ENCODE measurements around the gene TBPL1.
A peak's percentile ranks its signal among the peaks of the same experiment; 100 is the strongest.
"Not testable (repeated sequence)": the region's sequence is repeated elsewhere in the genome, so short reads cannot be mapped to it uniquely, and the experiment has no call there.

TBPL1 gene

DNA sequence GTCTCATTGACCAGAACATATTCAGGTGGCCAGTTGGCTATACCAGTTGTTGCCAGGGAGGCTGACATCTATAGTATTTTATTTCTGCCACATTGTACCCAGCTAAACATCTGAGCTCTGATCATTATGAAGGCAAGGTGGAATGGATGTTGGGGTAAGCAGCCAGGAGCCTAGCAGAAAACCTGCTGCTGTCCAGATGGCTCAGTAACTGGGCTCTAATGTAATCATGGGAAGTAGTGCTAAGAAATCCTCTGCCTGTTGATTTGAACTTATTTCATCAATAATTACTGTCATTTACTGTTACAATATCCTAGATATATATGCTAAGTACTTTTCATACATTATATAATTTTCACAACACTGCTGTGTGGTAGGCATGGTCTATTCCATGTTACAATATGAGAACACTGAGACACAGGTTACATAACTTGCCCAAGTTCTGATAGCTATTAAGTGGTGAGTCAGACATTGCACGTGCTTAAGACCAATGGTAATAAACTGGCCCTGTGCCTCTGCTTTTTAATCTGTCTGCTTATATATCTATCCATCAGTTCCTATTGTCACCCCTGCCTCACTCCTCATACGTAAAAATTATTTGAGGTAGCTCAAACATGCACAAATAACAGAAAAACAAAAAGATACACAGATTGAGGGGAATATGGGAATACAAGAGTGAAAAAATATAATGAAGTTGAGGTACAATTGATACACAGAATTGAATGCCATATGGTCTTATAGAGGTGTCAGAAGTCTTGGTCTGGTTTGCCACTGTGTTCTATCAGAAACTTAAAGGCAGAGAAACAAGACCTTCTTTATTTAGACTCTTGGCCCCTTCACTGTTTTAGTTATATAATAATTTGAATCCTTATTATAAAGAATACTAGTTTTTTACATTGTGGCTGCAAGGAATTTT lies 25.2 kb downstream of the TBPL1 start:
- no peak for DNase-seq

DNA sequence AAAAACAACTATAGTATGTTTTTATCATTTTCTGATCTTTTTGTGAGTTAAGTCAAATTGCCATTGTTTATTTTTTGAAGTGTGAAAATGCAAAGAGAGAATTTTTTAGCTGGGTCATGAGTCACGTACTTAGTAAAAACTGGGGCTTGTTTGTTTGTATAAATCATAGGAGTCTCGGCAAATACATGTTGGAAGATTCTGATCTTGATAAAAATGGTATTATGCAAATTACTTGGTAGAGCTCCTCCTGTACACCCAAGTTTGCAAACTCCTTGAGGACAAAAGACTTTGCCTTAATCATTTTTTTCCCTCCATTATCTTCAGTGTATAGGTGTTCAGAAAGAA lies 25.8 kb downstream of the TBPL1 start:
- DNase-seq: no peak

DNA sequence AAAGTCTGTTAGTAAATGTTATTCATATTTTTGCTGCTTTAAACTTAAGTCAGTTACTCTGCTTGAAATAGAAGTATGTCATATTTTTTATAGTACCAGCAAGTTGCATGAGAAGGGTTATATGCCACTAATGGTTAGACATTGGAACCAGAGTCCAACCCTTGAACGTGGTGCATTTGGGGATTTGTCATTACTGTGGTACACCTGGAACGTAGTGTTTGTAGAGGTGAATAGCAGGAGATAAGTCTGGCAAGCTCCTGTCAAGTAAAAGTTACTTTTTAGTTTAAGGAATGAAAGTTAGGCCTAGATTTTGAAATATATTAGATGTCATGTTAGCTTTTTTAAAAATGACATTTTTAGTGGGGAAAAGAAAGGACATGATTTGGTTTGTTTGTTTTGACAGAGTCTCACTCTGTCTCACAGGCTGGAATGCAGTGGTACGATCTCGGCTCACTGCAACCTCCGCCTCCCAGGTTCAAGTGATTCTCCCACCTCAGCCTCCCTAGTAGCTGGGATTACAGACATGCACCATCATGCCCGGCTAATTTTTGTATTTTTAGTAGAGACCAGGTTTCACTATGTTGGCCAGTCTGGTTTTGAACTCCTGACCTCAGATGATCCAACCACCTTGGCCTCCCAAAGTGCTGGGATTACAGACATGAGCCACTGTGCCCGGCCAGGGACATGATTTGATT lies 26.4 kb downstream of the TBPL1 start:
- DNase-seq: not testable (repeated sequence)

DNA sequence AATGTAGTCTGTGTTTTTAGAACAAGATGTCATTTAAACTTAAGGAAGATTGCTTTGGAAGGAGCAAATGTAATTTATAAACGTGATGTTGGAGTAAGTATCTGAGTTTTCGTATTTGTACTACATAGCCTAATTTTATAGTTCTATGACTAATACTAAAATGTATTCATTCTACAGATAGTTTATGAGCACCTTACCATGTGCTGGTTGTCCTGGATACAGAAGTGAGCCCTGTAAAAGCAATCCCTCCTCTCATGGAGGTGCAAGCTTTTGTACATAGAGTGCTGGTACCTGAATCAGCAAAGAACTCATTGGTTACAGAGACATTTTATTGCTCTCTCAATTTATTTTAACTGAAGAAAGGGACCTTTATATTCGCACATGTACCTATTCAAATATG lies 27.1 kb downstream of the TBPL1 start:
- DNase-seq: no peak

DNA sequence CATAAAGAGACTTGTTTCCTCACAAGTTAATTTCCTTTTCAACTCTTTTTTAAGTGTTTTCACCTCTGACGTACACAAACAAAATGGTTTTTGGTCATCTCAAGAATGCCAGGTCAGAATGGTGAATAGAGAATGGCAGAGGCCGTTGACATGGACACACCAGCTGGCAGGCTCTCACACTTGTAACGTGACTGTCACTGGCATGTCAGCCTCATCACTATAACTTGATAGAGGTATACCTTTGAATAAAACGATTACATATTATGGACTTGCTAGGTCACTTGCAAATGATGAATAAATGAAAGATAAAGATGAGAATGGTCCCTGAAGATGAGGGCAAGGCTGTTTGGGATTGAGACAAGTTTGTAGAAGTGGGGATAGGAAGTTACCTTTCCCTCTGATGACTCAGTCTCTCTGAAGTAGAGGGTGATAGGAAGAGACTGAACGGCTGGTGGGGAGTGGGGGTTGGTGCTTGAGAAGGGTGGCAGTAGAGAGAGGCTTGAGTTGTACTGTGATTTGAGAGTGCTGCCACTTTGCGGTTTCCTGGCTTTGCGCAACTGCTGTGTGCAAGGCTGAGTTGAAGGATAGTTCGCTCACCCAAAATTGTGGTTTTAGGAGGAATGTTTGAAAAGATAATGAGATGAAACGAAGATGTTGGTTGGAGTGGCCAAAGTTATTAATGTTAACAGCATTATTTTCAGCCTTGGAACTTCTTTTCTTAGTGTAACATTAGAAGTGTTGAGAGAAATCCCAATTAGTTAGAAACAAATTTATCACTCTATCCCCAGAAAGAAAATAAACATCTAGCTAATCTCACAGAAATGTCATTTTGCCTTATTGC lies 30.3 kb downstream of the TBPL1 start:
- peak; percentile 34 to 58 for DNase-seq

DNA sequence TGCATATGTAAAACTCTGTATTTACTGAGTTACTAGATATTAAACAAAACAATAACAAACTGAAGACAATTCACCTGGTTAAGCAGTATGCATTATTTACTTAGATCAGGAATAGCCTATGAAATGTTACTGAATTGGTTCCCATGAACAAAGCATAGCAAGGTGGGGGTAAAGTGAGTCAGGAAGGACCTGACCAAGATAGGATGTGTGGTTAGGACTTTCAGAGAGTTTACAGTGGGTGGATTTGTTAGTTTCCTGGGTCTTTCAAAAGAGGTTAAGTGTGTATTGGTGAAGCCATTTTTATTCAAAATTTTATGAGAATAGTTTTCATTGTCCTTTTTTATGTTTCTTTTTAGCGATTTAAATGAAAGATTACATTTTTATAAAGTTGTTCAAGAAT lies 32.9 kb downstream of the TBPL1 start:
- no peak for DNase-seq

DNA sequence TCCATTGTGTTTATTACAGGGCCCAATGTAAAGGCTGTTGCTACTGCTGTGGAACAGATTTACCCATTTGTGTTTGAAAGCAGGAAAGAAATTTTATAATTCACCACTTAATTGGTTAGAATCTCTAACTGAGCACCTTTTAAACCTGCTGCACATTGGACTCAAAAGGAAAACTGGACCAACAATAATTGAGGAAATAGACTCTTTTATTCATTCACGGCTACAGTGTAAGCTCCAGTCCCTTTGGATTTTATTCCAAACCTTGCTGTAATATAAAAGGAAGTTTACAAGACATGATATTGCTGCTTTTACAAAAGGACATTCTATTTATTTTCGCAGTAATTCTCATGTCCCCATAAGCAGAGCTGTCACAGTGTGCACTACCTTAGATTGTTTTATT lies 33.9 kb downstream of the TBPL1 start:
- DNase-seq: no peak

DNA sequence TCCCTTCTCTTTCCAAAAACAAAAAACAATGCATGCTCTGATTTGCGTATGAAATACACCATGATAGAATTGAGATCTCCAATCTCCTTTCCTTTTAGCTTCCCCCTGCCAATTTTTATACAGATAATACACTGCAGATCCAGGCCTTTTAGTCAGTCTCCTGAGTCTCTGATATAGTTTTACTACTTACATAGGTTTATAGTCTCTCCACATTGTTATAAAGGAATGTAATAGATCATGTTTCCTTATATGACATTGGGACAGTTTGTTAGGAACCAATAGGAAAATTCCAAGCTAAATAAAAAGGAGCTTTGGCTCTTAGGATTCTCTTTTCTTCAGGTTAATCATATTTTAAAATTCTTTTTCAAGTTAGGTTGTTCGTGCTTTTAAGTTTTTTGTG lies 36.5 kb downstream of the TBPL1 start:
- no peak for DNase-seq

DNA sequence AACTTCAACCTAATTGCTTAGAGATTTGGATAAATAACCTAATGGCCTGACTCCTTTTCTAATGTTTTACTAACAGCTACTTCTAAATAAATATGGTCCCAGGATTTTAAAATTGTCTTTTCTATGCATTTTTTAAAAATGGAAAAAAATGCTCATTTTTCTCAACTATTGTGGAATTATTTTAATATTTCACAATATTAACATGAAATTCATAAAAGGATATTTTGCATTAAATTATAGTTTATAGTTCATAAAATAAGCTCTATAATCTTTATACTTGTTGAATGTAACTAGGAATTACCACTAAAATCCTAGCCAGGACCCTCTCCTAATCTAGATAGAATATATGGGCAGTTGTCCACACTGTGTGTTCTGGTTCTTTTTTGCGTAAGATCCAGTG lies 37.3 kb downstream of the TBPL1 start:
- DNase-seq: no peak

DNA sequence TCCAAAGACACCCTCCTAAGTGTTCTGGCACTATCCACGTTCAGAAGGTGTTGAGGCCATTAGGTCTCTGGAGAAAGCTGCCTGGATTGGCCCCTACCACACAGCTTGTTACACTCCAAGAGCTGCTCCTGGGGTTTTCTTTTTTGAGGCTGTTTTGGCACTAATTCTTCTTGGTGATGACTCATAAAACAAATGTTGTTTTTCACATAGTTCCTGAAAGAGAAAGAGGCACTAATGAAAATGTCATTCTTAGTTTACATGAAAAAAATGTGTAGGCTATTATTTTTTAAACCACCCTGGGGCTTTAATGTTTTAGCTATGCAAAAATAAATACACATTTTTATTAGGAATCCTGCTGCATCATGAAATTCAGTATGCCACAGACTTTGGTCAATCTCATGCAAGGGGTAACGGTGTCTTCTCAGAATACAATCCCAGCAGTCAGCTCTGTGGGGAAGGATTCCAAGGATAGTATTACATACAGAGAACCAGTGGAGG lies 38.1 kb downstream of the TBPL1 start:
- DNase-seq: no peak

DNA sequence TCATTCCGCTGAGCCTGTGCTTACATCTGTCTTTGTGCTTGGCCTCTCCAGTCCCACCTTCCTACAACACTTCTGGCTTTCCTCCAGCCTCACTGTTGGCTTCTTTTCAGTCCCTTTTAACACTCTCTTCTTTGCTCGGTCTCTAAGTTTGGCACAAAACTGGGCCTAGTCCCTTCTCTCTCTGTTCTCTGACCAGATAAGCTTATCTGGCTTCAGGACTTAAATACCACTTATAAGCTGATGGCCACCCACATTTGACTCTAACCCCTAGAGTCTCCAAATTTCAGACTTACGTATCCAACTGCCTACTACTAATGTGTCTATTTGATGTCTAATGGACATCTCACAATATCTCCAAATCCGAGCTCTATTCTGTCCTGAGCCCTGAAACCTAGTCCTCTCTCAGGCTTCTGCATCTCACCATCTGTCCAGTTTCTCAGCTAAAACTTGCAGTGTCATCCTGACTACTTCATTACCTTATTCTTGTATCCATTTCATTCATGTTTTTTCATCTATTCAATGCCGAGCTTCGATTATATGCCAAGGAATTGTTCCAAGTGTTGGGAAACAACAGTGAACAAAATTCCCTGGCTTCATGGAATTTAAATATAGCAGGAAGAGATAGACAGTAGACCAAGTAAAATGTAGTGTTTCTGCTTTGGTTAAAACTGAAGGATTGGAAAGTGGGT lies 40.1 kb downstream of the TBPL1 start:
- DNase-seq: no peak

DNA sequence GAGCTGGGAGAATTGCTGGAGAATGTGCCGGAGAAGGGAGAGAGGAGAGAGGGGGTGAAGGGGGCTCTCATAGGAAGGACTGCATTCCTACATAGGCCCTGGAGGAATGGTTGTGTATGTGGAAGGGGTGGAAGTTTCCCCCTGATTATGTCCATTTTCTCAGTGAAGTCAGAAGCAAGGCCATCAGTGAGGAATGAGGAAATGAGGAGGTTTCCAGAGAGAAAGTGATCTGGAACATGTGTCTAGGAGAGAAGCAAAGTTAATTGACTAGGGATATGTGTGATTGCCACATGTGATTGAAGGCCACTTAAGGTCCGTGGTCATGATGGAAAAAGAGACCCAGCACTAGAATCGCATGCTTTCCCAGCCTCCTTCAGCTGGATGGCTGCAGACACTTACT lies 42.3 kb downstream of the TBPL1 start:
- DNase-seq: no peak

DNA sequence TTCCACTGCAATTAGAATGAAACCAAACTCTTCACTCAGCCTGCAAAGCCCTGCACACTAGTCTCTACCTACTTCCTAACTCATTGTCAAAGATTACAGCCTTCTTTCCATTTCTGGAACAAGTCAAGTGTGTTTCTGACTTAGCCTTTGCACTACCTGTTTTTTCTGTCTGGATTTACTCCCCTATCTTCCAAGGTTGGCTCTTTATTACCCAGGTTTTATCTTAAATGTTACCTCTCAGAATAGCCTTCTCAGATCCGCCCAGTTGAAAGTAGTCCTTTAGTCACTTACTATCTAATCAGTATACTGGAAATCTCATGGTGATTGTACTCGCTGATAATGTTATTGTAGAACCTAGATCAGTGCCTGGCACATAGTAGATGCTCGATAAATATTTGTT lies 42.7 kb downstream of the TBPL1 start:
- no peak for DNase-seq

DNA sequence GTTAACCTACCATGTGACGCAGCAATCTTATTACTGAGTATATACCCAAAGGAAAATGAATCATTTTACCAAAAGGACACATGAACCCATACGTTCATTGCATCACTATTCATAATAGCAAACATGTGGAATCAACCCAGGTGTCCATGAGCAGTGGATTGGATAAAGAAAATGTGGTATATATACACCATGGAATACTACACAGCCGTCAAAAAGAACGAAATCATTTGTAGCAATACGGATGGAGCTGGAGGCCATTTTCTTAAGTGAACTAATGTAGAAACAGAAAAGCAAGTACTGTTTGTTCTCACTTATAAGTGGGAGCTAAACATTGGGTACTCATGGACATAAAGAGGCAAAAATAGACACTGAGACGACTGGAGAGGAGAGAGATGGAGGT lies 44.2 kb downstream of the TBPL1 start:
- no peak for DNase-seq

DNA sequence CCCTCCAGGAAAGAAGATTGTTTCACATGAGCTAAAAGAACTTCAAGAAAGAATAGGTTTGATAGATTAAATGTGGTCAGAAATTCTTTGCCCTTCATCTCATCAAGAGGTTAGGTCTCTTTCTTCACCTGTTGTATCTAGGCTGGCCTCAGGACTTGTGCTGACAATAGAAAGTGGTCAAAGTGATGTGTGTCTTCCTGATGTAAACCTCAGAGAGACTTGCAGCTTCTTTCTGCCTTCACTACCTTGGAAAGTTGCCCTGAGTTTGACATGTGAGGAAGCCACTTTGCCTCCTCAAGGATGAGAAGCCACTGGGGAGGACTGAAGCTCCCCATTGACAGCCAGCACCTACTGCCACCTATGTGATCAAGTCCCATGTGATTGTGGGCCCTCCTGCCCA lies 46.3 kb downstream of the TBPL1 start:
- DNase-seq: no peak

DNA sequence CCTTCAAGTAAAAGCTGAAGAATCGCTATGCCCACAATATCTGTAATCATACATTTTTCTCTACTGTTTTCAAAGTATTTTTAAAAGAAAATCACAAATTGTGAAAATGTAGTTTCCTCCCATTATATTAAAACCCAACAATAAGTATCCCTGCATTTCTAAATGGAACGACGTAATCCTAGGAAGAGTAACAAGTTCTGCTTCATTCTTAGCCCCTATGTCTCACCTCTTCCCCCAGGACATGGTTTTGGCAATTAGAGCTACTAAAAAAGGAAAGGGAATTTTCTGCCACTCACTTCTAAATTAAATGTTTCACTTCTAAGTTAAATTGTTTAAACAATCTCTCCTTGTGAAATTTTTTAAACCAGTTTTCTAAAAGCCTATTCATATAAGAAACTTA lies 47.4 kb downstream of the TBPL1 start:
- no peak for DNase-seq

DNA sequence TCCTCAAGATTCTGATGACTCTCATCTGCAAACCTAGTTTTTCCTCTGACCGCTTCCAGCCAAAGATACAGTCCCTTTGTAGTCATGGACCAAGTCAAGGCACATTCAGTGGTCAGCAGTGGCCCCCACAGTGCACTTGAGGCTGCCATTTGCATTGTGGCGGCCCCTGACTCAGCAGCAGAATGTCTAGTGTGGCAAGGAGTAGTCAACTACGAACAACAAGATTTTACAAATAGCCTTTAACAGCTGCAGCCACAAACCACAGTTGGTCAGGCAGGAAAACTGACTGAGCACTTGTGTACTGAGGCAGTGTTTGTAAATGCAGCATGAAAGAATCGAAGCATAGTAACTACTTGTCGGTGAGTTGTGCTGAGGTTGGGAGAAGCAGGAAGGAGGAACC lies 49.8 kb downstream of the TBPL1 start:
- DNase-seq: no peak

DNA sequence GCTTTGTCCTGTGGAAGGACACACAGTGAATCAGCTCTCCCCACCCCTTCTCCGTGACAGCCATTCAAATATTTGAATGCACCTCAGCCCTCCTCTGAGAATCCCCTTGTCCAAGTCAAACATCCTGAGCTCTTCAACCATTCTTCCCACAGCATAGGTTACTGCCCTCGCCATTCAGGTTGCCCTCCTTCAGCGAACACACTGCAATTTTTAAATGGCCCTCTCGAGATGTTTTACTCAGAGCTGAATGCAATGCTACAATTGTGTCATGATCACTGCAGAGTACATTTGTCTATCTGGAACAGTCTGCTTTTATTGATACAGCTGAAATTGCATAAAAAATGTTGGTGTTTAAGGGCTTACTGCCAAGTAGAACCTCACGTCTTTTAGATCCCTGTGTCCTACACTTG lies 50.5 kb downstream of the TBPL1 start:
- no peak for DNase-seq

DNA sequence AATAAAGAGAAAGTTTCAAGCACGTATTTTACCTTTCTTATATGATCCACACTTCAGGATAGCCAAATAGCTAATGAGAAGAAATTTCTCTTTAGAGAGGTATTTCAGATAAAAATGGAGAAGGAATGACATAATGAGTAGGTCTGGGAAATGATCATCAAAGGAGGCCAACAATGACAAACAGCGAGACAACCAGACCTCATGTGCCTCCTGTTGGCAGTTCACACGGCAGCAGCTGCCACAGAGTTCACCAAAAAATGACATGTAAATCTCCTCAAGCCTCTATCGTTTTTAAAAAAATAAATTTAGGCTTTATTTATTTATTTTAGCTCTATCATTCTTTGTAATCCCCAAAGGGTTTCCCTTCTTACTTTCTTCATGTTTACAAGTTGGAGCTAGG lies 51.7 kb downstream of the TBPL1 start:
- no peak for DNase-seq

DNA sequence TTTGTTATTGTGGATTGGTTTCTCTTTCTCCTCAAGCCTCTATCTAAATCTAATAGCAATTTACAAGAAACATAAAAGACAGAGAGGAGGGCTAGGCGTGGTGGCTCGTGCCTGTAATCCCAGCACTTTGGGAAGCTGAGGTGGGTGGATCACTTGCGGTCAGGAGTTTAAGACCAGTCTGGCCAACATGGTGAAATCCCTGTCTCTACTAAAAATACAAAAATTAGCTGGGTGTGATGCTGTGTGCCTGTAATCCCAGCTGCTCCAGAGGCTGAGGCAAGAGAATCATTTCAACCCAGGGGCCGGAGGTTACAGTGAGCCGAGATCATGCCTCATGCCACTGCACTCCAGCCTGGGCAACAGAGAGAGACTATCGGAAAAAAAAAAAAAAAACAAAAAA lies 52.8 kb downstream of the TBPL1 start:
- DNase-seq: no peak

DNA sequence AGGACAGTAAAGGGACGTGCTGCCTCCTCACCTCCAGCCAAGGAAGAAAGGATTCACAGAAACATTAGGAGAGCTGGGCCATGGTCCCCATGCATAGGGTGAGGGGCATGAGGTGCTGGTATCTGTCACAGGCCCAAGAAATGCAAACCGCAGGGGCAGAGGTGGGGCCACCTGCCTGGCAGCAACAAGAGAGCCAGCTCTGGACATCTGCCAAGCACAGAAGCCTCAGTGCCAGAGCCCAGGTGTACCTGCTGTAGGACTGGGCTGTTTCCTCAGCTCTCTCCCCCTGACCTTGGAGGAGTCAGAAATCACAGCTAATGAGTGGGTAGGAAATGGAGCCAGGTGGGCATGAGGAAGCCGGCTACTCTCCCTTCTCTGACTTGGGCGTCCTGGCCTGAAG lies 54.1 kb downstream of the TBPL1 start:
- DNase-seq: no peak

DNA sequence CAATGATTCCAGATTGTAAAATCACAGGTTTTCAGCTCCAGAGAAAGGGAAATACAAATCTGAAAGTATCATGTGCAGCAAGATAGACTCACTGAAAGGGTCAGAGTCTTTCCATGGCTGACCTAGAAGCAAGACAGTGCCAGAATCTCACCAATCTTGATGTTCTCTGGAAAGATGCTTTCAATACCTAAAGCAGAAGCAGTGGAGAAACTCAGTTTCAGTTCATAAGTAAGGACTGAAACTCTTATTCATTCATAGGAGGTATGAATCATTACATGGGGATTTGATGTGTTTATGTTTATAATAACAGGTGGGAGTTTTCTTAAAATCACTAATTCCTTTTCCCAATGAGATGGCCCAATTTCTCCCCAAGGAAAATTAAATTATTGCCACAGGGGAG lies 56.9 kb downstream of the TBPL1 start:
- DNase-seq: no peak

DNA sequence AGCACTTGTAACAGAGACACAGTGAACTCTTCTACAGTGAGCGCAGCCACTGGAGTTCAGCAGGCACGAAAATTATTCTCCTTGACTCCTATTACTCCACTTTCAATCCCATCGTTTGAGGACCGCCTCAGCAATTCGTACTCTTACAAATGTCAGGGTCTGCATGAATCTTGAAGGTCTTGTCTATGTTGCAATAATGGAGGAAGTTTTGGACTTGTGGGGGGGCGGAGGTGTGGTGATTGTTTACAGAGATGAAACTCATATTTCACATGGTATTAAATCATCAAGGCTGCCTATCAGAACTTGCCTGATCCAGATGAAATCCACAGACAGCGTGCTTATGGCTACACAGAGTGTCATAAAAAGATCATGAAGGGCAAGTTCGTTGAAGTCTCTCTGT lies 57.4 kb downstream of the TBPL1 start:
- no peak for DNase-seq
